NCI-H146 (cell line): ENCODE data around the gene KRTAP9-9.
"Not testable (repeated sequence)": the region's sequence is repeated elsewhere in the genome, so short reads cannot be mapped to it uniquely, and the experiment has no call there.

Experiments
- DNase-seq: peaks from one replicate; lab custom pipeline; 2025; lab: John Stamatoyannopoulos, UW

KRTAP9-9 gene

DNA sequence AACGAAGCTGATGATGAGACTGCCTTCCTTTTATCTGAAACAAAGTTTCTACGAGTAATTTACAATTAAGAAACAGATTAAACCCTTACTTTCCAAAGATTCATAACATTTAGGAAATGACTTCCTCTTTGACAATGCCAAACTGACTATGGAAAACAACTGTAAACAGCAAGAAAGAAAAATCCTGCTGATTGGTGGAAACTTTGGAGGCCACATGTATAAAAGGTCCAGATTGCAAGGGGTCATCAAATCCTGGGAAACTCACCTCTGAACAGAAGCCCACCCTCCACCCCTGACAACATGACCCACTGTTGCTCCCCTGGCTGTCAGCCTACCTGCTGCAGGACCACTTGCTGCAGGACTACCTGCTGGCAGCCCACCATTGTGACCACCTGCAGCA is 9.9 kb downstream of the KRTAP9-9 start, which contains the start of gene KRTAP9-6:
TSS of gene KRTAP9-6 (plus strand) at position 301 of the 400 bp plus-strand sequence. CDS start at position 301, 0 bp downstream.
- no peak for DNase-seq

DNA sequence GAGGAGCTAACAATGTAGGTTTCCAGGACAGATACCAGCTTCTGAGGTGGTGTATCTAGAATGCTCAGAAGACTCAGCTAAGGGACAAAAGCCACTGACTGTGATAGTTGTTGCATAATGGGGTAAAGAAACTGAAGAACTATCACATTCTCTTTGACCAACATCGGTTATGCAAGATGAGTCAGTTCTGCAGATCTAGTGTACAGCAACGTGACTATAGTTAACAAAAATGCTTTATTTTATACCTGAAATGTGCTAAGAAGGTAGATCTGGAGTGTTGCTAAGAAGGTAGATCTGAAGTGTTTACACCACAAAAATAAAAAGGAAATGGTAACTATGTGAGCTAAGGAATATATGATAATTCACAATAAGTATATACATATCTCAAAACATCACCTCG is 12.5 kb downstream of the KRTAP9-9 start:
- no peak for DNase-seq

GRCh38 chr17:41271323-41271722 is 16.1 kb downstream of the KRTAP9-9 start:
- not testable (repeated sequence) for DNase-seq

- no peak for DNase-seq
Observed at GRCh38 chr17:41271858-41272257, 16.7 kb downstream of the KRTAP9-9 start.

GRCh38 chr17:41275648-41276190 is 20.5 kb downstream of the KRTAP9-9 start, which contains the start of gene KRTAP9-7:
KRTAP9-7 (plus strand) TSS chr17:41275698; CDS start chr17:41275698, 0 bp downstream.
- not testable (repeated sequence) for DNase-seq

GRCh38 chr17:41278176-41278955 is 23.2 kb downstream of the KRTAP9-9 start:
- DNase-seq: no peak

- no peak for DNase-seq
Observed at GRCh38 chr17:41284043-41284442, 28.9 kb downstream of the KRTAP9-9 start.

GRCh38 chr17:41284546-41284945 is 29.4 kb downstream of the KRTAP9-9 start:
- no peak for DNase-seq

DNA sequence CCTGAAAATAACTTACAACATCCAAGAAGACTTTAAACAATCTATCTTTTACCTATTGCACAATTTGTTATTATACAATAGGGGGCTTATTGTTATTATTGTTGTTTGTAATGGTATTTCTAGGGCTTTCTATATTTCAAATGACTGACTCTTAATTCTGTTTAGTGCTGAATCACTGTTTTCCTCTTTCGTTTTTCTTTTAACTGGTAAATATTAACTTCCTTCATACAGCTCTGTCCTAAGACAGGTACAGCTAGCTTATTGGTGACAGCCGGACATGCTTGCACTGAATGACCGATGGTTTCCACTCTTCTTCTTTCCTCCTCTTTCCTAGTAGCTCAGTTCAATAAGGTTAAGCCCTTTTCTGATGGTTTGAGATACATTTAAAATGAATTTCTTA is 31.9 kb downstream of the KRTAP9-9 start:
- no peak for DNase-seq

DNA sequence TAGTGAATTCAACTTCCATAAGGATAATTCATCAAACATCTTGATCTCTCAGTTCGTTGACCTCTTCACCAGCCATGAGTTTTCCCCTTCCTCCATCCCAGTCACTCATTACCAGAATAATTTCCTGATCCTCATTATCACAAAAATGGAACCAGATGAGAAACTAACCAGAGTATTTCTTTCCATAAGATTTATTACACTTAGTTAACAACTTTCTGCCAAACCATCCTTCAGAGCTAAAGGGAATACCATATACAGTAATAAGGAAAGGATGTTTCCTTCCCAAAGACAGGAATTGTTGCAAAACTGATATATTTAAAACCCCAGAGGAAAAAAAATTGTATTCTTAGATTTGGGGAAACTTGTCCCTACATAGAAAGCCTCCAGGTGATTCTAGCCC is 38.8 kb downstream of the KRTAP9-9 start:
- DNase-seq: no peak

GRCh38 chr17:41296846-41297245 is 41.7 kb downstream of the KRTAP9-9 start:
- DNase-seq: no peak

DNA sequence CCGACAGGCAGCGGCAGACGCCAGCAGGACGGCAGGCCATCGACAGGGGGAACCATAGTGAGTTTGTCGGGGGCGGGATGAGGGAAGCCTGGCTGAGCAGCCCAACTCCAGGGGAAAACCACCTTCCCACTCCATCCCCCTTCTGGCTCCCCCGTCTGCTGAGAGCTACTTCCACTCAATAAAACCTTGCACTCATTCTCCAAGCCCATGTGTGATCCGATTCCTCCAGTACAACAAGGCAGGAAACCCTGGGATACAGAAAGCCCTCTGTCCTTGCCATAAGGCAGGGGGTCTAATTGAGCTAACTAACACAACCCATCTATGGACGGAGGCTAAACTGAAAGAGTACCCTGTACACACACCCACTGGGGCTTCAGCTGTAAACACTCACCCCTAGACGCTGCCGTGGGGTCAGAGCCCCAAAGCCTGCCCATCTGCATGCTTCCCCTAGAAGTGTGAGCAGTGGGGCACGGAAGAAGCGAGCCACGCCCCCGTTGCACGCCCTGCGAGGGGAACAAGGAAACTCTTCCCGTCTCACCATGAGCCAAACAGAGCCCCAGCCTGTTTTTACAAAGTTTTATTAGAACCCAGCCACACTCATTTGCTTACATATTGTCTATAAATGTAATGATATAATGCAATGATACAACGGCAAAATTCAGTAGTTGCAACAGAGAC is 43.4 kb downstream of the KRTAP9-9 start:
- no peak for DNase-seq

DNA sequence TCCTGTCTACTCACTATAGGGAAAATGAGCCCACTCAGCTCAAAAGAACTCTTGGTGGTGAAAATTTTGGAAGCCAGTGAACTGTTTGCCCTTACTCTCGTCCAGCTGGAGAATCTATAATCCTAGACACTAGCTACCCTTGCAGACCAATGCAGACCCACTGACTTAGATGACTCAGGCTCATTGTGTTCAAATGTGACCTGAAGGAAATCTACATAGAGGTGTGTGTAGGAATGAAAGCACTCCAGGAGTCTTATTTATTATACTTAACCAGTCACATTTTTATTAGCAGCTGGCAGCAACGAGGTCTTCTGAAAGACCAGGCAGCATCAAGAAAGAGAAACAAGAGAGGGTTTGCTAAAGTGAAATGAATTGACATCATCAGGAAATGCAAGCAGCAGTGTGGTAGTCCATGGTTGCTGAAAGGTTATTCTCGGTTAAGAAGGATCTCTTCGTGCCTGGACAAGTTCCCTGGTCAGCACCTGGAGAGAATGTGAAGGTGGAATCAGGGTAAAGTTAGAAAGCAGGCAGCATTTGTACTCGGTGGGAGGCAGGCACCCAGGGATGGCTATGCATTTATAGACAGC is 46.1 kb downstream of the KRTAP9-9 start:
- DNase-seq: no peak

GRCh38 chr17:41301916-41302901 is 47.0 kb downstream of the KRTAP9-9 start, which contains the start of gene KRTAP29-1:
KRTAP29-1 (minus strand) TSS chr17:41302851; CDS start chr17:41302851, 0 bp downstream.
- no peak for DNase-seq

DNA sequence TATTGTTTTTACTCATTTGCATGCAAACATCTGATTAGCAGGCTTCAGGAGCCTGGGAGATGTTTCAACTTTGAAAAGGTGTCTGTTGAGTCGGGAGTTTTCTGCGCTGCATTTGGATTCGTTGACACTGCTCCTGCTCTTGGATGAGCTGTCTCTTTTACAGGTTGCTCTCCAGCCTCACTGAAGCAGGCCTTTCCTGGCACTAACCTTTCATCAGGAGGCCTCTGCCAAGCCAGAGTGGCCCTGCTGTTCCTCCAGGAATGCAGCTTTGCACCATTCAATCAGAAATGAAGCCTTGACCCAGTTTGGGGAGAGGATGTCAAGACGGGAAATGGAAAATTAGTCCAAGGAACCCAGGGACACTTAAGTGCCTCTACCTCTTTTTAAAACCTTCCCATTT is 47.8 kb downstream of the KRTAP9-9 start:
- no peak for DNase-seq

- DNase-seq: no peak
Observed at GRCh38 chr17:41304091-41304490, 48.9 kb downstream of the KRTAP9-9 start.
